ENCODE results near the gene KIAA1958.

DNA sequence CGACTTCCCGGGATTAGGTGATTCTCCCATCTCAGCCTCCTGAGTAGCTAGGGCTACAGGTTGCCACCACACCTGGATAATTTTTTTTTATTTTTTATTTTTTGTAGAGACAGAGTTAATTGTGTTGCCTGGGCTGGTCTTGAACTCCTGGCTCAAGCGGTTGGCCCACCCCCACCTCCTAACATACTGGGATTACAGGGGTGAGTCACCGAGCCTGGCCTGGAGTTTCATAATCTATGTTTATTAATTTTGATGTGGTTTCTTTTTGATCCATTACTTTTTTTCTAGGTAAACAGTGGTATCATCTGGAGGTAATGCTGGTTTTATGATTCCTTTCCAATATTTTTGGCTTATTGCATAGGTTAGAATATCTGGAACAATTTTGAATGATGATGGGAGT is 54.2 kb downstream of the KIAA1958 start:
- no peak for TF ChIP-seq POLR2A (IDR thresholded peaks at IDR 0.05; ENCODE audit: control extremely low read depth in 1 of 2, low read depth in 2 of 2, low read length in 2 of 2)
- TF ChIP-seq NANOG (IDR thresholded peaks at IDR 0.05; ENCODE audit: insufficient read depth, low read depth, low read length, poor library complexity, severe bottlenecking), result no peak
- TF ChIP-seq SIN3A (conservative IDR thresholded peaks at IDR 0.05 in 1 of 2, IDR thresholded peaks at IDR 0.05 in 1 of 2; ENCODE audit: low read depth in 1 of 2, low read length in 2 of 2), result no peak
- TF ChIP-seq JUN (IDR thresholded peaks at IDR 0.05; ENCODE audit: low read depth, low read length), result no peak
- TF ChIP-seq, protein P1, sequence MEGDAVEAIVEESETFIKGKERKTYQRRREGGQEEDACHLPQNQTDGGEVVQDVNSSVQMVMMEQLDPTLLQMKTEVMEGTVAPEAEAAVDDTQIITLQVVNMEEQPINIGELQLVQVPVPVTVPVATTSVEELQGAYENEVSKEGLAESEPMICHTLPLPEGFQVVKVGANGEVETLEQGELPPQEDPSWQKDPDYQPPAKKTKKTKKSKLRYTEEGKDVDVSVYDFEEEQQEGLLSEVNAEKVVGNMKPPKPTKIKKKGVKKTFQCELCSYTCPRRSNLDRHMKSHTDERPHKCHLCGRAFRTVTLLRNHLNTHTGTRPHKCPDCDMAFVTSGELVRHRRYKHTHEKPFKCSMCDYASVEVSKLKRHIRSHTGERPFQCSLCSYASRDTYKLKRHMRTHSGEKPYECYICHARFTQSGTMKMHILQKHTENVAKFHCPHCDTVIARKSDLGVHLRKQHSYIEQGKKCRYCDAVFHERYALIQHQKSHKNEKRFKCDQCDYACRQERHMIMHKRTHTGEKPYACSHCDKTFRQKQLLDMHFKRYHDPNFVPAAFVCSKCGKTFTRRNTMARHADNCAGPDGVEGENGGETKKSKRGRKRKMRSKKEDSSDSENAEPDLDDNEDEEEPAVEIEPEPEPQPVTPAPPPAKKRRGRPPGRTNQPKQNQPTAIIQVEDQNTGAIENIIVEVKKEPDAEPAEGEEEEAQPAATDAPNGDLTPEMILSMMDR (IDR thresholded peaks at IDR 0.05; ENCODE audit: control extremely low read depth in 1 of 3, insufficient read depth in 1 of 3, low read depth in 1 of 3, low read length in 3 of 3), result no peak
- no peak for TF ChIP-seq RFX5 (IDR thresholded peaks at IDR 0.05; ENCODE audit: borderline replicate concordance, low read depth, low read length)
- no peak for TF ChIP-seq EZH2 (IDR thresholded peaks at IDR 0.05; ENCODE audit: low read depth, low read length, severe bottlenecking)
- TF ChIP-seq, protein P2, sequence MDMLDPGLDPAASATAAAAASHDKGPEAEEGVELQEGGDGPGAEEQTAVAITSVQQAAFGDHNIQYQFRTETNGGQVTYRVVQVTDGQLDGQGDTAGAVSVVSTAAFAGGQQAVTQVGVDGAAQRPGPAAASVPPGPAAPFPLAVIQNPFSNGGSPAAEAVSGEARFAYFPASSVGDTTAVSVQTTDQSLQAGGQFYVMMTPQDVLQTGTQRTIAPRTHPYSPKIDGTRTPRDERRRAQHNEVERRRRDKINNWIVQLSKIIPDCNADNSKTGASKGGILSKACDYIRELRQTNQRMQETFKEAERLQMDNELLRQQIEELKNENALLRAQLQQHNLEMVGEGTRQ (IDR thresholded peaks at IDR 0.05; ENCODE audit: low read length), result no peak
- TF ChIP-seq POLR2AphosphoS5 (IDR thresholded peaks at IDR 0.05; ENCODE audit: low read depth, low read length), result no peak
- TF ChIP-seq KDM1A (IDR thresholded peaks at IDR 0.05; ENCODE audit: borderline replicate concordance, low read length), result no peak
- no peak for TF ChIP-seq GTF2F1 (IDR thresholded peaks at IDR 0.05; ENCODE audit: borderline replicate concordance, low read depth, low read length)
- TF ChIP-seq GABPA (IDR thresholded peaks at IDR 0.05; ENCODE audit: borderline replicate concordance, insufficient read depth, low read length), result no peak
- no peak for TF ChIP-seq JUND (IDR thresholded peaks at IDR 0.05; ENCODE audit: low read length)
- TF ChIP-seq ZNF274 (IDR thresholded peaks at IDR 0.05; ENCODE audit: borderline replicate concordance, extremely low read depth, low read length), result no peak

Data from H1 (cell line).